Measurements from ENCODE around the gene LRR1. TPM values are rescaled to one million over a fixed set of nuclear protein-coding genes. Genes with fewer than 3 reads are reported as not detected.
"Not testable (repeated sequence)": the region's sequence is repeated elsewhere in the genome, so short reads cannot be mapped to it uniquely, and the experiment has no call there.

LRR1 gene
- total and polyA plus RNA-seq, 11 donors, result 2.1 to 39.6 (median 7.1) TPM

DNA sequence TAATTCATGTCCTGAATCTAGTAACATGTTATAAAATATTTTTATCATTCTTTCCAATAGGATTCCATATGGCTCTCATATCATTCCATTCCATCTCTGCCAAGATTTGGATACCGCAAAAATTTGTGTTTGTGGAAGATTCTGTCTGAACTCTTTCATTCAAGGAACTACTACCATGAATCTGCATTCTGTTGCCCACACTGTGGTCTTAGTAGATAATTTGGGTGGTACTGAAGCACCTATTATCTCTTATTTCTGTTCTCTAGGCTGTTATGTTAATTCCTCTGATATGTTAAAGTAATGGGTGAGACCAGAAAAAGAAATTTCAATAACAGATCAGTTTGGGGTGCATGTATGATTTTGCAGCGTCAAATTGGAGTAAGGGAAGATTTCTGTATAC, 15.5 kb downstream of the LRR1 start:
- WGBS, 4 donors, result 95 to 99% (median 97%) methylated on average over 2 of the region's 2 CpGs
- no peak for DNase-seq
- H3K4me3 ChIP-seq, result no peak overlapping the region
- no peak for TF ChIP-seq POLR2A (IDR thresholded peaks at IDR 0.05)
- TF ChIP-seq, protein P1, sequence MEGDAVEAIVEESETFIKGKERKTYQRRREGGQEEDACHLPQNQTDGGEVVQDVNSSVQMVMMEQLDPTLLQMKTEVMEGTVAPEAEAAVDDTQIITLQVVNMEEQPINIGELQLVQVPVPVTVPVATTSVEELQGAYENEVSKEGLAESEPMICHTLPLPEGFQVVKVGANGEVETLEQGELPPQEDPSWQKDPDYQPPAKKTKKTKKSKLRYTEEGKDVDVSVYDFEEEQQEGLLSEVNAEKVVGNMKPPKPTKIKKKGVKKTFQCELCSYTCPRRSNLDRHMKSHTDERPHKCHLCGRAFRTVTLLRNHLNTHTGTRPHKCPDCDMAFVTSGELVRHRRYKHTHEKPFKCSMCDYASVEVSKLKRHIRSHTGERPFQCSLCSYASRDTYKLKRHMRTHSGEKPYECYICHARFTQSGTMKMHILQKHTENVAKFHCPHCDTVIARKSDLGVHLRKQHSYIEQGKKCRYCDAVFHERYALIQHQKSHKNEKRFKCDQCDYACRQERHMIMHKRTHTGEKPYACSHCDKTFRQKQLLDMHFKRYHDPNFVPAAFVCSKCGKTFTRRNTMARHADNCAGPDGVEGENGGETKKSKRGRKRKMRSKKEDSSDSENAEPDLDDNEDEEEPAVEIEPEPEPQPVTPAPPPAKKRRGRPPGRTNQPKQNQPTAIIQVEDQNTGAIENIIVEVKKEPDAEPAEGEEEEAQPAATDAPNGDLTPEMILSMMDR (IDR thresholded peaks at IDR 0.05), result no peak
- H3K27me3 ChIP-seq, result no peaks in the 10 kb centered on the region
- no peaks in the 10 kb centered on the region for H3K9me3 ChIP-seq
- ATAC-seq, result no peak
- intact Hi-C loops (cut with DNase I), result no loop called here
- H3K27ac ChIP-seq, result no peak overlapping the region
- peaks cover 0 to 34% (median 23%) of the 10 kb centered on the region in 9 donors for H3K36me3 ChIP-seq
- peaks cover 0 to 14% (median 3%) of the 10 kb centered on the region in 12 donors for H3K4me1 ChIP-seq

DNA sequence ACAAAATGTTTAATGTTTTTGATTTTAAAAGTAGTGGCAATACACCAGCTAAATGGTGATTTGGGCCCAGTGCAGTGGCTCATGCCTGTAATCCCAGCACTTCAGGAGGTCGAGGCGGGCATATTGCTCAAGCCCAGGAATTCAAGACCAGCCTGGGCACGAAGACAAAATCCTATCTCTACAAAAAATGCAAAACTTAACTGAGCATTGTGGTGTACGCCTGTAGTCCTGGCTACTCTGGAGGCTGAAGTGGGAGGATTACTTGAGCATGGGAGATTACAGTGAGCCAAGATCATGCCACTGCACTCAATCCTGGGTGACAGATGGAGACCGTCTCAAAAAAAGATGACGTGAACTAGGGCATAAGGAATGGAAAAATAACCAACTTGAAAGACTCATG, 17.0 kb downstream of the LRR1 start:
- Histone ChIP-seq H3K9me3 (no peaks in the 10 kb centered on the region), H3K4me1 (peaks cover 0 to 20% (median 9%) of the 10 kb centered on the region in 12 donors), H3K4me3 (no peak overlapping the region), H3K27me3 (no peaks in the 10 kb centered on the region), H3K36me3 (peaks cover 0 to 34% (median 23%) of the 10 kb centered on the region in 9 donors), H3K27ac (no peak overlapping the region)
- TF ChIP-seq POLR2A (IDR thresholded peaks at IDR 0.05), result no peak
- TF ChIP-seq, protein P1 (IDR thresholded peaks at IDR 0.05), result no peak
- intact Hi-C loops (cut with DNase I), result no loop called here
- DNase-seq (no peak), ATAC-seq (no peak)
- 80 to 94% (median 92%) methylated on average over 6 of the region's 6 CpGs for WGBS, 4 donors

GRCh38 chr14:49617852-49618519, 19.2 kb downstream of the LRR1 start:
- peaks cover 0 to 36% (median 23%) of the 10 kb centered on the region in 9 donors for H3K36me3 ChIP-seq
- H3K9me3 ChIP-seq, result no peaks in the 10 kb centered on the region
- TF ChIP-seq, protein P1 (IDR thresholded peaks at IDR 0.05), result no peak
- no peak for TF ChIP-seq POLR2A (IDR thresholded peaks at IDR 0.05)
- H3K4me1 ChIP-seq, result peaks cover 0 to 39% (median 25%) of the 10 kb centered on the region in 12 donors
- ATAC-seq (no peak), DNase-seq (no peak)
- no peaks in the 10 kb centered on the region for H3K27me3 ChIP-seq
- WGBS, 4 donors, result 88 to 92% (median 90%) methylated on average over 6 of the region's 6 CpGs
- H3K4me3 ChIP-seq, result no peak overlapping the region
- no peak overlapping the region for H3K27ac ChIP-seq
- intact Hi-C loops (cut with DNase I), result no loop called here

- DNase-seq; H3K9me3 ChIP-seq; H3K27me3 ChIP-seq; ATAC-seq; intact Hi-C loops (cut with DNase I): not testable (repeated sequence)
- 59 to 80% (median 74%) methylated on average over 19 of the region's 19 CpGs for WGBS, 4 donors
- H3K36me3 ChIP-seq, result peaks cover 0 to 42% (median 30%) of the 10 kb centered on the region in 9 donors
- peak overlapping the region in 2 of 12 donors; percentile 92 to 98 for H3K27ac ChIP-seq
- peaks cover 0 to 52% (median 31%) of the 10 kb centered on the region in 12 donors for H3K4me1 ChIP-seq
- H3K4me3 ChIP-seq, result peak overlapping the region in 11 of 12 donors; percentile 60 to 96 (median 79)
Measured at GRCh38 chr14:49619273-49619672, 20.5 kb downstream of the LRR1 start.

Data from heart left ventricle (tissue), 16 donors.